ENCODE results near the gene KRTAP10-5. TPM values are rescaled to one million over a fixed set of nuclear protein-coding genes. Genes with fewer than 3 reads are reported as not detected.

The KRTAP10-5 gene
- total RNA-seq, 3 donors from 2014 or later, result not detected

GRCh38 chr21:44599264-44600029 lies 19.0 kb upstream of the KRTAP10-5 start:
- no peak for ATAC-seq
- Histone ChIP-seq H3K9me3 (no peaks in the 10 kb centered on the region), H3K4me1 (ENCODE audit: low read depth) (no peaks in the 10 kb centered on the region), H3K36me3 (ENCODE audit: low read depth) (no peaks in the 10 kb centered on the region), H3K4me3 (no peak overlapping the region)
- no peak for TF ChIP-seq CTCF (IDR thresholded peaks at IDR 0.05)
- no peak for DNase-seq
- intact Hi-C loops (cut with DNase I, micrococcal nuclease), result no loop called here

GRCh38 chr21:44598061-44598460 lies 17.7 kb upstream of the KRTAP10-5 start:
- no peak for DNase-seq
- ATAC-seq, result no peak
- no peak for TF ChIP-seq CTCF (IDR thresholded peaks at IDR 0.05)
- Histone ChIP-seq H3K4me3 (no peak overlapping the region), H3K36me3 (ENCODE audit: low read depth) (no peaks in the 10 kb centered on the region), H3K9me3 (no peaks in the 10 kb centered on the region), H3K4me1 (ENCODE audit: low read depth) (no peaks in the 10 kb centered on the region)
- intact Hi-C loops (cut with DNase I, micrococcal nuclease), result no loop called here

GRCh38 chr21:44596068-44596725 lies 15.8 kb upstream of the KRTAP10-5 start:
- Histone ChIP-seq H3K4me3 (no peak overlapping the region), H3K9me3 (no peaks in the 10 kb centered on the region), H3K4me1 (ENCODE audit: low read depth) (no peaks in the 10 kb centered on the region), H3K36me3 (ENCODE audit: low read depth) (no peaks in the 10 kb centered on the region)
- intact Hi-C loops (cut with DNase I, micrococcal nuclease), result no loop called here
- ATAC-seq (no peak), DNase-seq (no peak)
- TF ChIP-seq CTCF (IDR thresholded peaks at IDR 0.05), result no peak

GRCh38 chr21:44595524-44595923 lies 15.1 kb upstream of the KRTAP10-5 start:
- Histone ChIP-seq H3K4me3 (no peak overlapping the region), H3K9me3 (no peaks in the 10 kb centered on the region), H3K4me1 (ENCODE audit: low read depth) (no peaks in the 10 kb centered on the region), H3K36me3 (ENCODE audit: low read depth) (no peaks in the 10 kb centered on the region)
- DNase-seq, result no peak
- TF ChIP-seq CTCF (IDR thresholded peaks at IDR 0.05), result no peak
- no peak for ATAC-seq
- intact Hi-C loops (cut with DNase I, micrococcal nuclease), result no loop called here

- Histone ChIP-seq H3K4me1 (ENCODE audit: low read depth) (no peaks in the 10 kb centered on the region), H3K36me3 (ENCODE audit: low read depth) (no peaks in the 10 kb centered on the region), H3K4me3 (no peak overlapping the region), H3K9me3 (no peaks in the 10 kb centered on the region)
- intact Hi-C loops (cut with DNase I, micrococcal nuclease), result no loop called here
- no peak for ATAC-seq
- no peak for DNase-seq
- TF ChIP-seq CTCF (IDR thresholded peaks at IDR 0.05), result no peak
These were observed 14.1 kb upstream of the KRTAP10-5 start for GRCh38 chr21:44594406-44594916.

All from mucosa of descending colon (tissue), 3 donors.